DMS 273 (cell line): Measurements from ENCODE around the gene PALMD.

Experiments used
- DNase-seq: peaks from one replicate; lab custom pipeline; 2025; ENCODE audit not compliant: unreplicated experiment; lab: John Stamatoyannopoulos, UW

PALMD gene

DNA sequence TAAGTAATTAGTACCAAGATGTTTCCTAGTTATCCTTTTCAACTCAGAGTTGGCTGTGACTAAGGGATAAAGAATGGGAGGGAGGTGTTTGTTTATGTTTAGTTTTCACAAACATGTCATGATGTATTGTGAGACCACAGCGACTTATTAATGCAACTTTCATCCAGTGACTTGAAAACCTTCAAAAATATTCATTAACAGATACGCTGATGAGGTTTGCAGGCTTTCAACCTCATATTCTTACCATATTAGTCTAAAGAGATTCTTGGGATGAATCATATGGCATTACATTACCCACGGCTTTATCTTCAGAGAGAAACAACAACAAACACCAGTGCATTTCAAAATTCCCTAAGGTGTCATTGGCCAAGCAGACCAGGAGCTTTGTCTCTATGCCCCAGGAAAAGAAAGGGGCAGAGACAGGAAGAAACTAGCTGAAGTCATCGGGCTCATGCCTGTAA is 36.4 kb downstream of the PALMD start:
- no peak for DNase-seq

DNA sequence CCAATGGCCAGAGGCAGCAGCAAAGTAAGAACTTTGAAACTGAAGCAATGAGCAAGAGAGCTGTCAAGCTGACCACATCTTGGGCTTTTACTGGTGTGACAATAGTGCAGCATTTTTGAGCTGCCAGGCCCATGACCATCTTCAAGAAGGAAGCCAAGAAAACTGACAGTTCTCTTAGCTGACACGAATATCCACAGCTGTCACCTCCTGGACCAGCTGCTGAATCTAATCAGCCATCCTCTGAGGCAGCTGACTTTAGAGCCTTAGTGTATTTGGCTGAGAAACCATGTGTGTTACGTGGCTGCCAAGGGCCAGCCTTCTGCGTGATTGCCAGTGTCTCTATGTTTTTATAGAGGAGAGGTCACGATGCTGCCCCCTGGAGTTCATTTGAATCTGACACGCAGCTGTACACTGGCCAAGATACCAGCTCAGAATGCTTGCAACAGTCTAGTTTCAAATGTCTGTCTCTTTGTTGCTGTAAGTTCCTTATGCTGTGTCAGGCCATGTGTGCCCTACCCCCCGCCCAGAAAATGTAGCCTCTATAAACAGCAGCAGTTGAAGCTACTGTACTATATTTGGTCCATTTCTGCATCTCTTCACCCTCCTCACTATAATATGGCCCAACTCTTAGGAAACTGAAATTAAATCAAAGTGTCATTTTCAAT is 39.7 kb downstream of the PALMD start:
- DNase-seq, result peak; percentile 93

DNA sequence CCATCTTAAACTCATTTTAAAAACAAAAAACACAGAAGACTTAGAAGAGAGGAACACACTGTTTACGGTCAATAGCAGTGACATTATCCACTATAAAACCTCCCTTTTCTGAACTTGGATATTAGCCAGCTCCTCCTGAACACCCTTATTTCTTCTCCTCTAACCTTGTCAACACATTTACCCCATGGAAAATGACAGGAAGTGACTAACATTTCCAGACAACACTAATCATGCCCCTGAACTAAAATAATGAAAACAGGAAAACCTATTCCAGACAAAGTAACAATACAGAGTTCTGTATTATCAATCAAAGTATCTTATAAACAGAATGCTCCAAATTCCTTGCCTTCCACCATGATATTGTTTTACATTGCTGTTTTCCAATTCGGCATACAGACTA is 45.3 kb downstream of the PALMD start:
- DNase-seq, result no peak

DNA sequence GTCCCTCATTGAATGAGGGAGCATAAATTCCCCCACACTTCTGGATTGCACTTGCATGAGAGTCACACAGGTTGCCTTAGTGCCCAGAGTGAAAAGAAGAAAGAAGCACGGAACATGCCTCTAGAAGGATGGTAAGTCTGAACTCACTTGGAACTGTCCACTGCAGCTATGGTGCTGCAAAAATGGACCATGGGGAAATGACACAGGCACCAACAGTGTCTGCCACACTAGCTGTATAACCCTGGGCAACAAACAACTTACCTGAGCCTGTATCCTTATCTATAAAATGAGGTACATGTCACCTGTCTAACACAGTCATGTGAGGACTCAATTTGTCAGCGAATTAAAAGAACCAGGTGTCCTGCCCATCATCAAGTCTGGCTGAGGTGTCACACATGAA is 50.7 kb downstream of the PALMD start:
- DNase-seq, result no peak

GRCh38 chr1:99697580-99697979 is 51.7 kb downstream of the PALMD start:
- no peak for DNase-seq

DNA sequence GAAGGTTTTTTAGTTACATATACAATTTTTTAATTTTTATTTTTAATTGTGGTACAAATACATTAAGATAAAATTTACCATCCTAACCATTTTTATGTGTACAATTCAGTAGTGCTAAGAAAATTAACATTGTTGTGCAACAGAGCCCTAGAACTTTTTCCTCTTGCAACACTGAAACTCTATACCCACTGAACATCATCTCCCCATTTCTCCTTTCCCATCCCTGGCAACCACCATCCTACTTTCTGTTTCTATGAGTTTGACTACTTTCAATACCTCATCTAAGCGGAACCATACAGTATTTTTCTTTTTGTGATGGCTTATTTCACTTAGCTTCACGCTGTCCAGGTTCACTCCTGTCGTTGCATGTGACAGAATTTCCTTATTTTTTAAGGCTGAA is 54.1 kb downstream of the PALMD start:
- no peak for DNase-seq

DNA sequence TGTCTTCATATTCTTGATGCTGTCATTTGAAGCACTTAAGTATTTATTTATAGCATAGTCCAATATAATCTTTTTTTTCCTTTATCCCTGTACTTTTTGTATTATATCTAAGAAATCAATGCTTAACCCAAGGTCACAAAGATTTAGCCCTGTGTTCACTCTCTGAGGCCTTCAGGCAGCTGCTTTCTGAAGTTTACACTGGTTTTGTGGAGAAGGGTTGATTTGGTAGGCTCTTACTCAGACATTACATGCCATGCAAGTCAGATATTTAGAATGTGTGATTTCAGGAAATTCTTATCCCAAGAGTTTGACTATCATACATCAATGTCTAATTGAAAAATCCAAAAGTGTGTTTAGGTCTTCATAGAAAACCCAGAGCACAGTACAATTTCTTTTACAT is 56.3 kb downstream of the PALMD start:
- DNase-seq, result no peak

DNA sequence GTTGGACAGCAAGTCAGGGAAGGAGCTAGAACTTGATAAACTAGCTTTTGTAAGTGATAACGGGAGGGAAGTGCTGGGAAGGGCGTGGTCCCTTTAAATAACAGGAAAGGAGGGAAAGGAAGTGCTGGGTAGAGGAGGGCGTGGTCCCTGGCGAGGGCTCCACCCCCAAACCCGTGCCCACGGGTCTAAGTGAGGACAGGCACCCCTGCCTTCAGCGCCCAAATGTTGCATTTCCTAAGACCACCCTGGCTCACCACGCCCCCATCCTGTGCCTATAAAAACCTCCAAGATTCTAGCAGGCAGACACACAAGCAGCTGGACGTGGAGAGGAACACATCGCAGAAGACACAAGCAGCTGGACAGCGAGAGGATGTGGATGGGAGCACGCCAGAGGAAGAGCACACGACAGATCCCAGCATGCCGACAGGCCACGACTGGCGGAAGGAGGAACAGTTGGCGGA is 58.5 kb downstream of the PALMD start:
- peak; percentile 88 for DNase-seq

- DNase-seq, result peak; percentile 53
Measured at GRCh38 chr1:99705385-99705784, 59.5 kb downstream of the PALMD start.

- peak; percentile 80 for DNase-seq
Measured at GRCh38 chr1:99707535-99708142, 61.7 kb downstream of the PALMD start.

DNA sequence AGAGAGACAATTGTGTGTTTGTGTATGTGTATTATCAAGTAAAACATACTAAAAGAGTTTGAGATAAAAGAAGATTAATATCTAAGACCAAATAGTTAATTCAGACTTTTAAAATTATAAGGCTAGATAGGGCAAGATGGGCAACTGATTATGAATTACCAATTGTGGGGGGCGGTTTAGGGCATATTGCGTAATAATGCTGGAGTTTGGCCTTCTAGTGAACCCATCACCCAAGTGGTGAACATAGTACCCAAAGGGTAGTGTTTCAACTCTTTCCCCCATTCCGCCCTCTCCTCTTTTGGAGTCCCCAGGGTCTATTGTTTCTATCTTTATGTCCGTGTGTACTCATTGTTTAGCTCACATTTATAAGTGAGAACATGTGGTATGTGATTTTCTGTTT is 65.1 kb downstream of the PALMD start:
- no peak for DNase-seq

DNA sequence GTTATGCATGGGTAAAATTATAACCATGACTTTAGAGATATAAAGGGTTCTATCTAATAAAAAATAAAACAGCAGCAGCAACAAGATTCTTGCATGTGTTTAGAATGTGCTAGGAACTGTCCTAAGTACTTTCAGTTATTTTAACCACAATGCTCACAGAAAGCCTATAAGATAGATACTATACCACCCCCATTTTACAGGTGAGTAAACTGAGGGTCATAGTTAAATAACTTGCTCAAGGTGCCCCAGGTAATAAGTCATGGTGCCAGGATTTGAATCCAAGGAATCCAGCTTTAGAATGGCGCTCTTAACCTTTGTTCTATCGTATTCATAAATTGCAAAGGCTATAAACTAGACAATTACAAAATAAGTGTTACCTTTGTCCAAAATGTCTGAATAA is 67.1 kb downstream of the PALMD start:
- no peak for DNase-seq

DNA sequence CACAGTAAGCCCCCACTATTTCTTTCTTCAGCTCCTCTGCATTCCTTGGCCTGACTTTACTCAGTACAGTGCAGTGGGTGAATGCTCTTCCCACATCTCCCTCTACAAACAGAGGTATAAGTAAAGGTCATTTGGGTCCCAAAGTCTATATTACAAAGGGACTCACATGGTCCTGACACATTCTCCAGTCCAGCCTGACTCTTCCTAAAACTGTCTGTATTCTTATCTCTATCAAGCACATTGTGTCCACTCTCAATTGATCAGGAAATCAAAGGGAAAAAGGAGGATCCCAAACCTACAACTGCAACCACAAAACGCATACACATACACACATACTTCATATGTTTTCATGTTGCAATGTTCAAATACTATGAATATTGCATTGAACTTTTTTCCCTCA is 71.1 kb downstream of the PALMD start:
- no peak for DNase-seq

- no peak for DNase-seq
Measured at GRCh38 chr1:99723251-99723650, 77.3 kb downstream of the PALMD start.

- no peak for DNase-seq
Measured at GRCh38 chr1:99725996-99726395, 80.1 kb downstream of the PALMD start.

DNA sequence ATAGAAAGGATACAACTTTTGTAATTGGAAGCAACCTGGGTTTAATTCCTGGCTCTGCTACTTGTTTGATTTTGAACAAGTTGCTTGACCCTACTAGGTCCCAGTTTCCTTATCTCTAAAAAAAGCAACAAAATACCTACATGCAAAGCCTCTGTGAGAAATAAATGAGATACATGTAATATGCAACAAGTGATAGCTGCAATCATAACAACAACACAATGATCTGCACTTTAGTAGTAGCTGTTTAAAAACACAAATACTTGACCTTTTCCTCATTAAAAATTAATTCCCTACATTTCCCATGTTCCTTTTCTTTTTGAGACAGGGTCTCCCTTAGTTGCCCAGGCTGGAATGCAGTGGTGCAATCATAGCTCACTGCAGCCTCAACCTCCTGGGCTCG is 80.5 kb downstream of the PALMD start:
- DNase-seq, result no peak

DNA sequence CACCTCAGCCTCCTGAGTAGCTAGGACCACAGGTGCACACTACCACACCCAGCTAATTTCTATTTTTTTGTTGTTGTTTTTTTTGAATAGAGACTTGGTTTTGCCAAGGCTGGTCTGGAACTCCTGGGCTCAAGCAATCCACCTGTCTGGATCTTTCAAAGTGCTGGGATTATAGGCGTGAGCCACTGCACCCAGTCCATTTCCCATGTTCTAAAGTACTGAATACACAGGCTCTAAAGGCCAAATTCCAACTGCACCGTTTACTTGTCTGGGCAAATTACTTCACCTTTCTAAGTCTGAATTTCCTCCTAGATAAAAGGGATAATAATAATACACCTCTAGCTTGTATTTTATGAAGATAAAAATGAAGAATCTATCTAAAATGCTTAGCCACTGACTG is 80.9 kb downstream of the PALMD start:
- no peak for DNase-seq

DNA sequence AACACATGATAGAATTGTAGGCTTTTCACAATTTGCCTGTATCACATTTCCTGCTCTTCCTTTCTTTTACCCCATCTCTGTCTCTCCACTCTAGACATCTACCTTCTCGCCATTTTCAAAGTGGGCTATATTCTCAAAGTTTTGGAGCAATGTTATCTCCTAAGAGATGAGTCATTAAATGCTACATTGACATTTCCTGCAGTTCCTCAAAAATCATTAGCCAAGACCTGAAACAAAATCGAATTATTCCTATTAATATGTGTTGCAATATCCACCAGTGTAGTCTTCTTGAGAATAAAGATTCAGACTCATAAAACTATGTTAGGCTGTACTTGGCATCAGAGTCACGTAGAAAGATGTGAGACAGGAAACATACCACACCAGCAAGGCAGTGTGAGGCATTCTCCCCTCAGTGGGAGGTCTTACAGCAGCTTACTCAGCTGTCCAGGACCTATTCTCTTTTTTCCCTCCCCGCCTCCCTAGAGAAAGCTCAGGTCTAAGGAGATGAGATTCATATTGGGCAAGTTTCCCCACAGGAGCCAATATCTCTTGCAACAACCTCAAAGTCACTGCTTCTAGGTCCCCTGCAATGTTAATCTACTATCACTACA is 81.8 kb downstream of the PALMD start:
- DNase-seq, result no peak

- peak; percentile 75 for DNase-seq
Measured at GRCh38 chr1:99728494-99729235, 82.8 kb downstream of the PALMD start.

GRCh38 chr1:99731384-99731783 is 85.5 kb downstream of the PALMD start:
- no peak for DNase-seq

- no peak for DNase-seq
Measured at GRCh38 chr1:99735852-99736251, 89.9 kb downstream of the PALMD start.

DNA sequence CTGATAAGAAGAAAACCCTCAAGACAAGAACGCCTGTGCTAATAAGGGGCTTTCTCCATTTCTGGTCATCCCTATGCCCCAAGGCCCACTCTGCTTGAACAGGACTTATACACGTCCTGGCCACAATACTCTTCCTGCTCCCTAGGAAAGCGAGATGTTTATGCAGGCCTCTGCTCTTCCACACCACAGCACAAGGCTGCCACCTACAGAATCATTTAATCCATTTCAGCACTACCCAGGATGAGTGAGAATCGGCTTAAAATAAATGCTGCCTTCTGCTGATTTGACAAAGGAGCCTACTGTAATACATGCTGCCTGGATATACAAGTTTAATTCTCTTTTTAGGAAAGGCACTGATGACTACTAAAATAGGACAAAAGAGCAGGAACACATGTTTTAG is 91.1 kb downstream of the PALMD start:
- DNase-seq, result peak; percentile 70
